ENCODE data around the gene CALHM1. TPM values are rescaled to one million over a fixed set of nuclear protein-coding genes. Genes with fewer than 3 reads are reported as not detected.
"Not testable (repeated sequence)": the region's sequence is repeated elsewhere in the genome, so short reads cannot be mapped to it uniquely, and the experiment has no call there.

Gene CALHM1
- total and polyA plus RNA-seq, 4 experiments from 2014 or later = not detected

- H3K4me1 Mint-ChIP-seq = peaks cover 21 to 51% (median 36%) of the 10 kb centered on the region in 4 donors
- Histone ChIP-seq H3K4me1 (ENCODE audit: insufficient read depth, low read length) (peaks cover 32% of the 10 kb centered on the region), H3K9me3 (ENCODE audit: control insufficient read depth in 1 of 2, low read length in 2 of 2) (no peaks in the 10 kb centered on the region), H3K27me3 (ENCODE audit: insufficient read depth, low read length) (no peaks in the 10 kb centered on the region), H3K4me3 (ENCODE audit: low read length in 2 of 2) (no peak overlapping the region), H3K27ac (ENCODE audit: low read depth, low read length) (no peak overlapping the region), H3K36me3 (ENCODE audit: insufficient read depth, low read length) (peaks cover 40% of the 10 kb centered on the region)
- H3K9me3 Mint-ChIP-seq = peaks cover 0 to 2% (median 0%) of the 10 kb centered on the region in 8 donors
- no peaks in the 10 kb centered on the region for H3K27me3 Mint-ChIP-seq
- ChIA-PET POLR2A (ENCODE audit: partially characterized antibody) (interaction anchor here (1.4 kb wide), 1 partner anchor 24 kb away, joined by 4 read pairs; the partner anchor contains the start of gene CALHM2), CTCF (ENCODE audit: partially characterized antibody) (interaction anchor here (2.5 to 3.9 kb wide), 2 partner anchors 11 to 58 kb away, joined by 9 to 25 read pairs; no protein-coding TSS in a partner anchor)
- peaks cover 45 to 61% of the 10 kb centered on the region in 2 donors for H3K36me3 Mint-ChIP-seq
- no peak for DNase-seq
- H3K4me3 Mint-ChIP-seq = no peak overlapping the region
- H3K27ac Mint-ChIP-seq = peak overlapping the region in 1 of 7 donors; percentile 38
- intact Hi-C loops (cut with micrococcal nuclease) = no loop called here
These were observed 30.8 kb downstream of the CALHM1 start for GRCh38 chr10:103427866-103428265.

- no peak overlapping the region for H3K27ac ChIP-seq (ENCODE audit: low read depth, low read length)
- CTCF ChIA-PET (ENCODE audit: partially characterized antibody) = interaction anchor here (0.6 to 1.3 kb wide), 4 partner anchors 10 to 62 kb away, joined by 3 to 4 read pairs (median 4); no protein-coding TSS in a partner anchor
- peak overlapping the region in 3 of 7 donors; percentile 29 to 85 (median 39) for H3K27ac Mint-ChIP-seq
These were observed 35.0 kb downstream of the CALHM1 start for GRCh38 chr10:103423748-103424147.

GRCh38 chr10:103419101-103419500 lies 39.6 kb downstream of the CALHM1 start:
- H3K27me3 ChIP-seq (ENCODE audit: insufficient read depth, low read length) = no peaks in the 10 kb centered on the region
- intact Hi-C loops (cut with micrococcal nuclease) = no loop called here
- H3K36me3 Mint-ChIP-seq = peaks cover 74 to 86% of the 10 kb centered on the region in 2 donors
- no peaks in the 10 kb centered on the region for H3K27me3 Mint-ChIP-seq
- no peaks in the 10 kb centered on the region for H3K9me3 Mint-ChIP-seq
- H3K27ac ChIP-seq (ENCODE audit: low read depth, low read length) = no peak overlapping the region
- ChIA-PET CTCF (ENCODE audit: partially characterized antibody) (interaction anchor here (1.0 to 8.2 kb wide), 6 partner anchors 10 to 267 kb away, joined by 3 to 268 read pairs (median 40); partner anchors contain the start of genes CALHM2 and CALHM3), POLR2A (ENCODE audit: partially characterized antibody) (interaction anchor here (1.2 to 1.4 kb wide), 2 partner anchors 64 to 72 kb away, joined by 3 read pairs; no protein-coding TSS in a partner anchor)
- no peaks in the 10 kb centered on the region for H3K4me1 ChIP-seq (ENCODE audit: insufficient read depth, low read length)
- H3K36me3 ChIP-seq (ENCODE audit: insufficient read depth, low read length) = peaks cover 86% of the 10 kb centered on the region
- peaks cover 4 to 8% (median 6%) of the 10 kb centered on the region in 4 donors for H3K4me1 Mint-ChIP-seq
- H3K9me3 ChIP-seq (ENCODE audit: control insufficient read depth in 1 of 2, low read length in 2 of 2) = no peaks in the 10 kb centered on the region
- no peak for DNase-seq
- no peak overlapping the region for H3K4me3 ChIP-seq (ENCODE audit: low read length in 2 of 2)
- H3K27ac Mint-ChIP-seq = no peak overlapping the region
- H3K4me3 Mint-ChIP-seq = no peak overlapping the region

More at GRCh38 chr10:103423748-103424147, 35.0 kb downstream of the CALHM1 start:
- Histone ChIP-seq H3K4me3 (ENCODE audit: low read length in 2 of 2) (no peak overlapping the region), H3K27me3 (ENCODE audit: insufficient read depth, low read length) (no peaks in the 10 kb centered on the region), H3K9me3 (ENCODE audit: control insufficient read depth in 1 of 2, low read length in 2 of 2) (no peaks in the 10 kb centered on the region), H3K4me1 (ENCODE audit: insufficient read depth, low read length) (peaks cover 6% of the 10 kb centered on the region), H3K36me3 (ENCODE audit: insufficient read depth, low read length) (peaks cover 60% of the 10 kb centered on the region)
- peaks cover 53 to 74% of the 10 kb centered on the region in 2 donors for H3K36me3 Mint-ChIP-seq
- intact Hi-C loops (cut with micrococcal nuclease) = no loop called here
- DNase-seq = no peak
- H3K9me3 Mint-ChIP-seq = no peaks in the 10 kb centered on the region
- no peak overlapping the region for H3K4me3 Mint-ChIP-seq
- no peaks in the 10 kb centered on the region for H3K27me3 Mint-ChIP-seq
- peaks cover 7 to 19% (median 14%) of the 10 kb centered on the region in 4 donors for H3K4me1 Mint-ChIP-seq
- POLR2A ChIA-PET (ENCODE audit: partially characterized antibody) = no interaction called here

GRCh38 chr10:103417601-103418000 lies 41.1 kb downstream of the CALHM1 start:
- Histone ChIP-seq H3K9me3 (ENCODE audit: control insufficient read depth in 1 of 2, low read length in 2 of 2) (no peaks in the 10 kb centered on the region), H3K27me3 (ENCODE audit: insufficient read depth, low read length) (no peaks in the 10 kb centered on the region), H3K4me3 (ENCODE audit: low read length in 2 of 2) (no peak overlapping the region), H3K27ac (ENCODE audit: low read depth, low read length) (no peak overlapping the region), H3K36me3 (ENCODE audit: insufficient read depth, low read length) (peaks cover 87% of the 10 kb centered on the region), H3K4me1 (ENCODE audit: insufficient read depth, low read length) (no peaks in the 10 kb centered on the region)
- peaks cover 74 to 86% of the 10 kb centered on the region in 2 donors for H3K36me3 Mint-ChIP-seq
- no peak overlapping the region for H3K4me3 Mint-ChIP-seq
- intact Hi-C loops (cut with micrococcal nuclease) = loop anchor here (1.0 to 2.0 kb wide), 3 partner anchors 65 to 175 kb away; no protein-coding TSS in a partner anchor
- no peaks in the 10 kb centered on the region for H3K27me3 Mint-ChIP-seq
- peaks cover 4 to 8% (median 5%) of the 10 kb centered on the region in 4 donors for H3K4me1 Mint-ChIP-seq
- ChIA-PET CTCF (ENCODE audit: partially characterized antibody) (interaction anchor here (1.1 to 8.2 kb wide), 15 partner anchors 9 to 568 kb away, joined by 3 to 268 read pairs (median 9); partner anchors contain the start of genes CALHM2, CALHM3 and NEURL1), POLR2A (ENCODE audit: partially characterized antibody) (interaction anchor here (0.5 to 2.4 kb wide), 4 partner anchors 29 to 69 kb away, joined by 3 to 13 read pairs (median 7); no protein-coding TSS in a partner anchor)
- no peak for DNase-seq
- no peaks in the 10 kb centered on the region for H3K9me3 Mint-ChIP-seq
- no peak overlapping the region for H3K27ac Mint-ChIP-seq

GRCh38 chr10:103417148-103417469 lies 41.6 kb downstream of the CALHM1 start:
- H3K27ac ChIP-seq (ENCODE audit: low read depth, low read length); H3K4me3 Mint-ChIP-seq; H3K9me3 Mint-ChIP-seq; H3K27me3 ChIP-seq (ENCODE audit: insufficient read depth, low read length); H3K9me3 ChIP-seq (ENCODE audit: control insufficient read depth in 1 of 2, low read length in 2 of 2); H3K27me3 Mint-ChIP-seq; DNase-seq; H3K4me3 ChIP-seq (ENCODE audit: low read length in 2 of 2); H3K4me1 Mint-ChIP-seq; H3K4me1 ChIP-seq (ENCODE audit: insufficient read depth, low read length): not testable (repeated sequence)
- POLR2A ChIA-PET (ENCODE audit: partially characterized antibody) = interaction anchor here (1.1 to 2.4 kb wide), 4 partner anchors 30 to 69 kb away, joined by 3 to 13 read pairs (median 7); no protein-coding TSS in a partner anchor
- Mint-ChIP-seq H3K27ac (peak overlapping the region in 2 of 7 donors; percentile 4 to 69), H3K36me3 (peaks cover 69 to 84% of the 10 kb centered on the region in 2 donors)
- H3K36me3 ChIP-seq (ENCODE audit: insufficient read depth, low read length) = peaks cover 85% of the 10 kb centered on the region
- CTCF ChIA-PET (ENCODE audit: partially characterized antibody) = interaction anchor here (1.1 to 8.2 kb wide), 17 partner anchors 9 to 567 kb away, joined by 3 to 268 read pairs (median 7); partner anchors contain the start of genes CALHM2, CALHM3 and NEURL1
- intact Hi-C loops (cut with micrococcal nuclease) = loop anchor here (1.0 to 2.0 kb wide), 3 partner anchors 65 to 176 kb away; no protein-coding TSS in a partner anchor

- H3K27me3 ChIP-seq (ENCODE audit: insufficient read depth, low read length) = no peaks in the 10 kb centered on the region
- Mint-ChIP-seq H3K4me3 (no peak overlapping the region), H3K9me3 (no peaks in the 10 kb centered on the region), H3K27ac (peak overlapping the region in 5 of 7 donors; percentile 2 to 80 (median 34)), H3K36me3 (peaks cover 68 to 83% of the 10 kb centered on the region in 2 donors), H3K4me1 (peaks cover 3 to 8% (median 5%) of the 10 kb centered on the region in 4 donors), H3K27me3 (no peaks in the 10 kb centered on the region)
- no peaks in the 10 kb centered on the region for H3K4me1 ChIP-seq (ENCODE audit: insufficient read depth, low read length)
- ChIA-PET POLR2A (ENCODE audit: partially characterized antibody) (interaction anchor here (0.9 to 2.4 kb wide), 5 partner anchors 30 to 70 kb away, joined by 3 to 13 read pairs (median 3); no protein-coding TSS in a partner anchor), CTCF (ENCODE audit: partially characterized antibody) (interaction anchor here (0.7 to 8.2 kb wide), 30 partner anchors 9 to 567 kb away, joined by 3 to 268 read pairs (median 5); partner anchors contain the start of genes ATP5MK, CALHM2, CALHM3 and NEURL1)
- H3K27ac ChIP-seq (ENCODE audit: low read depth, low read length) = no peak overlapping the region
- H3K9me3 ChIP-seq (ENCODE audit: control insufficient read depth in 1 of 2, low read length in 2 of 2) = no peaks in the 10 kb centered on the region
- peak; percentile 58 to 67 (median 60) for DNase-seq
- H3K4me3 ChIP-seq (ENCODE audit: low read length in 2 of 2) = no peak overlapping the region
- H3K36me3 ChIP-seq (ENCODE audit: insufficient read depth, low read length) = peaks cover 86% of the 10 kb centered on the region
- intact Hi-C loops (cut with micrococcal nuclease) = loop anchor here (1.0 to 2.0 kb wide), 3 partner anchors 66 to 176 kb away; no protein-coding TSS in a partner anchor
These were observed 42.1 kb downstream of the CALHM1 start for GRCh38 chr10:103416436-103417147.
